Astrocyte (in vitro differentiated cells and primary cell): ENCODE measurements around the gene LVRN. TPM values are rescaled to one million over a fixed set of nuclear protein-coding genes. Genes with fewer than 3 reads are reported as not detected.

Source experiments
- DNase-seq: peaks from one replicate; pipeline ENCODE4 v3.0.0-alpha.2; 2010; ENCODE audit warnings: low read depth
- FAIRE-seq: peaks from 2 replicates; lab custom pipeline; 2011; peaks lifted over from hg19 to GRCh38; lab: Jason Lieb, UNC
- H2AFZ ChIP-seq: 2 replicates; pipeline ENCODE4 v1.6.0; 2012; ENCODE audit warnings: low read depth, low read length, inconsistent platforms
- H3K27ac ChIP-seq: 2 replicates; pipeline ENCODE4 v1.5.1; 2011; ENCODE audit warnings: low read depth, low read length, inconsistent platforms
- H3K27me3 ChIP-seq: 2 replicates; pipeline ENCODE4 v1.6.0; 2011; ENCODE audit warnings: low read length, inconsistent platforms; ENCODE audit not compliant: insufficient read depth
- H3K36me3 ChIP-seq: 2 replicates; pipeline ENCODE4 v1.5.1; 2011; ENCODE audit warnings: low read length, inconsistent platforms; ENCODE audit not compliant: insufficient read depth
- H3K4me1 ChIP-seq: 2 replicates; pipeline ENCODE4 v1.5.1; 2011; ENCODE audit warnings: low read length, inconsistent platforms; ENCODE audit not compliant: insufficient read depth
- H3K4me2 ChIP-seq: 2 replicates; pipeline ENCODE4 v1.6.0; 2012; ENCODE audit warnings: low read length, inconsistent platforms
- H3K4me3 ChIP-seq: 2 replicates; pipeline ENCODE4 v1.5.1; 2011; ENCODE audit warnings: low read depth, mild to moderate bottlenecking, low read length, inconsistent platforms; ENCODE audit not compliant: insufficient read depth
- H3K79me2 ChIP-seq: 2 replicates; pipeline ENCODE4 v1.6.0; 2012; ENCODE audit warnings: mild to moderate bottlenecking, low read length, inconsistent platforms; ENCODE audit not compliant: insufficient read depth
- H3K9ac ChIP-seq: 2 replicates; pipeline ENCODE4 v1.6.0; 2012; ENCODE audit warnings: mild to moderate bottlenecking, low read length, inconsistent platforms
- H3K9me3 ChIP-seq: 2 replicates; pipeline ENCODE4 v1.5.1; 2012; ENCODE audit warnings: low read depth, mild to moderate bottlenecking, low read length, inconsistent platforms; ENCODE audit not compliant: insufficient read depth
- H4K20me1 ChIP-seq: 2 replicates; pipeline ENCODE4 v1.6.0; 2012; ENCODE audit warnings: low read length, inconsistent platforms; ENCODE audit not compliant: insufficient read depth
- H3K27ac Mint-ChIP-seq: one replicate; pipeline ENCODE4 v1.8.0; 2021; ENCODE audit warnings: mild to moderate bottlenecking, mixed read lengths; ENCODE audit not compliant: unreplicated experiment
- H3K27me3 Mint-ChIP-seq: one replicate; pipeline ENCODE4 v1.8.0; 2021; ENCODE audit warnings: low read depth, mixed read lengths; ENCODE audit not compliant: unreplicated experiment
- H3K36me3 Mint-ChIP-seq: one replicate; pipeline ENCODE4 v1.8.0; 2021; ENCODE audit warnings: low read depth, mixed read lengths; ENCODE audit not compliant: unreplicated experiment
- H3K4me1 Mint-ChIP-seq: one replicate; pipeline ENCODE4 v1.8.0; 2021; ENCODE audit warnings: low read depth, mixed read lengths; ENCODE audit not compliant: unreplicated experiment
- H3K4me3 Mint-ChIP-seq: one replicate; pipeline ENCODE4 v1.8.0; 2021; ENCODE audit warnings: mild to moderate bottlenecking, moderate library complexity, mixed read lengths; ENCODE audit not compliant: unreplicated experiment
- H3K9me3 Mint-ChIP-seq: one replicate; pipeline ENCODE4 v1.8.0; 2021; ENCODE audit warnings: mild to moderate bottlenecking, mixed read lengths; ENCODE audit not compliant: unreplicated experiment
- EZH2 ChIP-seq: IDR thresholded peaks from 2 replicates; pipeline ENCODE4 v1.6.1; 2012; ENCODE audit warnings: mild to moderate bottlenecking, low read length, inconsistent platforms; ENCODE audit not compliant: insufficient read depth
- total RNA-seq: library from RNA; stranded (reverse); gene quantifications from 2 replicates; pipeline ENCODE4 v1.2.1, GENCODE V29; 2021
- TF ChIP-seq, protein P1 (sequence below): IDR thresholded peaks from 2 replicates; pipeline ENCODE4 v1.5.1; 2011; ENCODE audit warnings: low read depth, mild to moderate bottlenecking, inconsistent platforms, low read length, moderate library complexity; ENCODE audit not compliant: insufficient read depth

The LVRN gene
- total RNA-seq, 1 donor from 2014 or later, result 0.64 TPM

DNA sequence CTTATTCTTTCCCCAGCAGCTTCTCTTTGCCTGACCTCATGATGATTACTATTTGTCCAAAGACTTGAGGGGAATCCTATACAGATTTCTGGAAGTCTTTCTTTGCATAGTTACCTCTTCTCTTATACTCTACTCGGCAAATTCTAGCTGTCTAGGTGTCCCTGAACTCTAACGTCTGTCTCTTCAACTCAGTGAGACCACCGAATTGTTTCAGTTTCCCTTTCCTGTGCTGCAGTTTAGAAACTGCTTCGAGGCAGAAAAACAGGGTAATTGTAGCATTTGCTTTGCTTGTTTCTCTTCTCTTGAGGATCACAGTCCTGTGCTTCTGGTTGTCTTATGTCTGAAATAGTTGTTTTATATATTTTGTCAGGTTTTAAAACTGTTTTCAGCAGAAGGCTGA lies 14.8 kb downstream of the LVRN start:
- Histone ChIP-seq H3K4me1 (peaks cover 20% of the 10 kb centered on the region), H3K4me2 (no peak overlapping the region), H2AFZ (no peak overlapping the region), H3K36me3 (no peaks in the 10 kb centered on the region), H3K4me3 (no peak overlapping the region), H3K9ac (no peak overlapping the region), H3K79me2 (no peaks in the 10 kb centered on the region), H3K27ac (no peak overlapping the region), H4K20me1 (no peaks in the 10 kb centered on the region), H3K9me3 (no peaks in the 10 kb centered on the region), H3K27me3 (no peaks in the 10 kb centered on the region)
- Mint-ChIP-seq H3K27me3 (no peaks in the 10 kb centered on the region), H3K27ac (no peak overlapping the region), H3K36me3 (no peaks in the 10 kb centered on the region), H3K4me1 (peaks cover 22% of the 10 kb centered on the region), H3K4me3 (no peak overlapping the region), H3K9me3 (peaks cover 5% of the 10 kb centered on the region)
- no peak for FAIRE-seq
- no peak for TF ChIP-seq EZH2
- TF ChIP-seq, protein P1, sequence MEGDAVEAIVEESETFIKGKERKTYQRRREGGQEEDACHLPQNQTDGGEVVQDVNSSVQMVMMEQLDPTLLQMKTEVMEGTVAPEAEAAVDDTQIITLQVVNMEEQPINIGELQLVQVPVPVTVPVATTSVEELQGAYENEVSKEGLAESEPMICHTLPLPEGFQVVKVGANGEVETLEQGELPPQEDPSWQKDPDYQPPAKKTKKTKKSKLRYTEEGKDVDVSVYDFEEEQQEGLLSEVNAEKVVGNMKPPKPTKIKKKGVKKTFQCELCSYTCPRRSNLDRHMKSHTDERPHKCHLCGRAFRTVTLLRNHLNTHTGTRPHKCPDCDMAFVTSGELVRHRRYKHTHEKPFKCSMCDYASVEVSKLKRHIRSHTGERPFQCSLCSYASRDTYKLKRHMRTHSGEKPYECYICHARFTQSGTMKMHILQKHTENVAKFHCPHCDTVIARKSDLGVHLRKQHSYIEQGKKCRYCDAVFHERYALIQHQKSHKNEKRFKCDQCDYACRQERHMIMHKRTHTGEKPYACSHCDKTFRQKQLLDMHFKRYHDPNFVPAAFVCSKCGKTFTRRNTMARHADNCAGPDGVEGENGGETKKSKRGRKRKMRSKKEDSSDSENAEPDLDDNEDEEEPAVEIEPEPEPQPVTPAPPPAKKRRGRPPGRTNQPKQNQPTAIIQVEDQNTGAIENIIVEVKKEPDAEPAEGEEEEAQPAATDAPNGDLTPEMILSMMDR, result no peak
- DNase-seq, result no peak

DNA sequence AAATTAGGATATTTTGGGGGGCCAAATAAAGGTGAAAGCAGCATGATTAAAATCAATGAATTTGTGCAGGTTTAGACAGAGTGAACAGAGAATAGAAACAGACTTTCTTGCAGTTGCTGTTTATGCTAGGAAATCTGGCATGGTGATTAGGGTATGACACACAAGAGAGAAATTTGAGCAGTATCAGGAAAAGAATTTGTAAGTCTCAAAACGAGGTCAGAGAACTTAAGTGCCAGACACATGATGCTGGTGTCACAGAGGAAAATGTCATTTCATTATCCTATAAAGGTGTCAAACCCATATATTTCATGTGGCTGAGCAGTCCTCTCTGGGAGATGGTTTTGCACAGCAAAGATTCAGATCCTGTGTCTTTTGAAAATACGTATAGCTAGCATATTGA lies 15.7 kb downstream of the LVRN start:
- Mint-ChIP-seq H3K36me3 (no peaks in the 10 kb centered on the region), H3K27ac (peak overlapping the region; percentile 1), H3K4me1 (peaks cover 22% of the 10 kb centered on the region), H3K4me3 (no peak overlapping the region), H3K9me3 (peaks cover 5% of the 10 kb centered on the region), H3K27me3 (no peaks in the 10 kb centered on the region)
- H3K4me3 ChIP-seq, result no peak overlapping the region
- no peaks in the 10 kb centered on the region for H3K9me3 ChIP-seq
- H3K4me1 ChIP-seq, result peaks cover 20% of the 10 kb centered on the region
- TF ChIP-seq EZH2, result no peak
- TF ChIP-seq, protein P1, result no peak
- FAIRE-seq (peak; percentile 90), DNase-seq (peak; percentile 83)
- peak overlapping the region; percentile 19 for H3K27ac ChIP-seq
- H3K79me2 ChIP-seq, result no peaks in the 10 kb centered on the region
- H3K36me3 ChIP-seq, result no peaks in the 10 kb centered on the region
- H3K27me3 ChIP-seq, result no peaks in the 10 kb centered on the region
- no peak overlapping the region for H3K9ac ChIP-seq
- peak overlapping the region; percentile 66 for H3K4me2 ChIP-seq
- H4K20me1 ChIP-seq, result no peaks in the 10 kb centered on the region
- H2AFZ ChIP-seq, result no peak overlapping the region

DNA sequence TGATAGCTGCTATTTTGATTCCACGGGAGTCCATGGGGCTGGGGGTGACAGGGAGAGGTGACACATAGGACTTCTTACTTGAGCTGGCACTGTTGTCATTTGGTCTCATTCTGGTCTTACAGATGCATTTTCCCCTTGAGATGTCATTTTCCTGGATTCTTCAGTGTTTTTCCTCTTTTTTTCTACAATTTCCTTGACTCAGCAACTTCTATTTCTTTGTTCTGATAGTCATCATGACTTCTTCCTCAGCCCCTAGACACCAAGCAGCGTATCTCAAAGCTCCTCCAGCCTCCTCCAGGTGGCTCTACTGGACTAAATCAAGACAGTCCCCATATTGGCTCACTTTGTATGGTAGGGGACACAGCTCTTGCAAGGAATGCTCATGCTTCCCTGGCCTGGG lies 16.5 kb downstream of the LVRN start:
- peaks cover 22% of the 10 kb centered on the region for H3K4me1 Mint-ChIP-seq
- no peak overlapping the region for H3K4me3 Mint-ChIP-seq
- TF ChIP-seq, protein P1, result no peak
- TF ChIP-seq EZH2, result no peak
- DNase-seq (no peak), FAIRE-seq (no peak)
- Histone ChIP-seq H3K9me3 (no peaks in the 10 kb centered on the region), H3K79me2 (no peaks in the 10 kb centered on the region), H3K9ac (no peak overlapping the region), H3K4me1 (peaks cover 20% of the 10 kb centered on the region), H3K4me2 (no peak overlapping the region), H3K27ac (peak overlapping the region; percentile 9), H4K20me1 (no peaks in the 10 kb centered on the region), H3K4me3 (no peak overlapping the region), H3K27me3 (no peaks in the 10 kb centered on the region), H2AFZ (no peak overlapping the region), H3K36me3 (no peaks in the 10 kb centered on the region)
- H3K9me3 Mint-ChIP-seq, result peaks cover 5% of the 10 kb centered on the region
- peak overlapping the region; percentile 82 for H3K27ac Mint-ChIP-seq
- H3K27me3 Mint-ChIP-seq, result no peaks in the 10 kb centered on the region
- H3K36me3 Mint-ChIP-seq, result no peaks in the 10 kb centered on the region
